Osteoblast (primary cell): ENCODE results near the gene NRG3. TPM values are rescaled to one million over a fixed set of nuclear protein-coding genes. Genes with fewer than 3 reads are reported as not detected.

ENCODE experiments used
- DNase-seq: peaks from one replicate; pipeline ENCODE4 v3.0.0; 2011; ENCODE audit warnings: low spot score, mixed read lengths; ENCODE audit not compliant: insufficient read length; ENCODE audit errors: missing footprints
- H2AFZ ChIP-seq: 2 replicates; pipeline ENCODE4 v1.6.0; 2011; ENCODE audit warnings: mild to moderate bottlenecking, low read length
- H3K27ac ChIP-seq: 2 replicates; pipeline ENCODE4 v1.5.1; 2011; ENCODE audit warnings: mild to moderate bottlenecking, low read depth, low read length, moderate library complexity
- H3K27me3 ChIP-seq: 2 replicates; pipeline ENCODE4 v1.6.0; 2012; ENCODE audit warnings: mild to moderate bottlenecking, control low read depth, inconsistent platforms, low read length, moderate library complexity; ENCODE audit not compliant: insufficient read depth
- H3K36me3 ChIP-seq: 2 replicates; pipeline ENCODE4 v1.5.1; 2011; ENCODE audit warnings: mild to moderate bottlenecking, low read length, control low read depth, moderate library complexity; ENCODE audit not compliant: insufficient read depth
- H3K4me1 ChIP-seq: 2 replicates; pipeline ENCODE4 v1.5.1; 2011; ENCODE audit warnings: mild to moderate bottlenecking, low read length, control low read depth, moderate library complexity; ENCODE audit not compliant: insufficient read depth
- H3K4me2 ChIP-seq: 2 replicates; pipeline ENCODE4 v1.6.0; 2011; ENCODE audit warnings: mild to moderate bottlenecking, low read length; ENCODE audit not compliant: insufficient read depth
- H3K4me3 ChIP-seq: fragments of 200-600 bp; sonication (generic); 3 replicates; pipeline ENCODE4 v1.5.1; 2012; ENCODE audit warnings: mild to moderate bottlenecking, low read length, inconsistent platforms; ENCODE audit not compliant: insufficient read depth
- H3K79me2 ChIP-seq: 2 replicates; pipeline ENCODE4 v1.6.0; 2012; ENCODE audit warnings: mild to moderate bottlenecking, low read length, control low read depth, inconsistent platforms; ENCODE audit not compliant: insufficient read depth
- H3K9me3 ChIP-seq: 2 replicates; pipeline ENCODE4 v1.5.1; 2011; ENCODE audit warnings: low read depth, low read length, control low read depth
- H4K20me1 ChIP-seq: 2 replicates; pipeline ENCODE4 v1.6.0; 2012; ENCODE audit warnings: mild to moderate bottlenecking, low read length, control low read depth; ENCODE audit not compliant: insufficient read depth
- CTCF ChIP-seq: IDR thresholded peaks from 2 replicates; pipeline ENCODE4 v1.5.1; 2011; ENCODE audit warnings: mild to moderate bottlenecking, low read depth, low read length, moderate library complexity; ENCODE audit errors: extremely low read depth
- total RNA-seq: library from RNA; depleted of rRNA; stranded (reverse); fragments of >200 nt; gene quantifications from 2 replicates; pipeline ENCODE4 v1.2.3, GENCODE V29; 2012

Gene NRG3
- total RNA-seq, 1 donor: not detected

GRCh38 chr10:82874671-82875070 lies 999.7 kb downstream of the NRG3 start:
- Histone ChIP-seq H3K9me3 (no peaks in the 10 kb centered on the region), H3K79me2 (no peaks in the 10 kb centered on the region), H3K4me1 (no peaks in the 10 kb centered on the region), H2AFZ (no peak overlapping the region), H3K4me3 (no peak overlapping the region), H3K27ac (no peak overlapping the region), H4K20me1 (no peaks in the 10 kb centered on the region), H3K4me2 (no peak overlapping the region), H3K27me3 (no peaks in the 10 kb centered on the region), H3K36me3 (no peaks in the 10 kb centered on the region)
- TF ChIP-seq CTCF: no peak
- DNase-seq: no peak

GRCh38 chr10:82880776-82881290 lies 1005.8 kb downstream of the NRG3 start:
- TF ChIP-seq CTCF: no peak
- Histone ChIP-seq H2AFZ (no peak overlapping the region), H3K79me2 (no peaks in the 10 kb centered on the region), H4K20me1 (no peaks in the 10 kb centered on the region), H3K4me2 (no peak overlapping the region), H3K4me3 (no peak overlapping the region), H3K9me3 (no peaks in the 10 kb centered on the region), H3K36me3 (no peaks in the 10 kb centered on the region), H3K27ac (no peak overlapping the region), H3K4me1 (no peaks in the 10 kb centered on the region), H3K27me3 (no peaks in the 10 kb centered on the region)
- DNase-seq: peak; percentile 29

- no peaks in the 10 kb centered on the region for H4K20me1 ChIP-seq
- TF ChIP-seq CTCF: no peak
- H3K4me3 ChIP-seq: no peak overlapping the region
- H3K27me3 ChIP-seq: no peaks in the 10 kb centered on the region
- H3K9me3 ChIP-seq: no peaks in the 10 kb centered on the region
- no peak overlapping the region for H3K27ac ChIP-seq
- H3K4me1 ChIP-seq: no peaks in the 10 kb centered on the region
- H3K36me3 ChIP-seq: no peaks in the 10 kb centered on the region
- H3K4me2 ChIP-seq: no peak overlapping the region
- no peaks in the 10 kb centered on the region for H3K79me2 ChIP-seq
- no peak for DNase-seq
- no peak overlapping the region for H2AFZ ChIP-seq
Observed at GRCh38 chr10:82882722-82883121, 1007.7 kb downstream of the NRG3 start.

- H3K27ac ChIP-seq: no peak overlapping the region
- no peak for TF ChIP-seq CTCF
- no peak overlapping the region for H2AFZ ChIP-seq
- H3K27me3 ChIP-seq: no peaks in the 10 kb centered on the region
- no peaks in the 10 kb centered on the region for H3K36me3 ChIP-seq
- DNase-seq: peak; percentile 3
- no peaks in the 10 kb centered on the region for H3K4me1 ChIP-seq
- no peaks in the 10 kb centered on the region for H3K9me3 ChIP-seq
- H3K4me3 ChIP-seq: no peak overlapping the region
- H3K4me2 ChIP-seq: no peak overlapping the region
- no peaks in the 10 kb centered on the region for H3K79me2 ChIP-seq
- H4K20me1 ChIP-seq: no peaks in the 10 kb centered on the region
Observed at GRCh38 chr10:82883603-82884002, 1008.6 kb downstream of the NRG3 start.
